ENCODE results near the gene MRPS14. TPM values are rescaled to one million over a fixed set of nuclear protein-coding genes. Genes with fewer than 3 reads are reported as not detected.

Gene MRPS14
- polyA plus RNA-seq, 1 donor from 2014 or later = 49.5 TPM

DNA sequence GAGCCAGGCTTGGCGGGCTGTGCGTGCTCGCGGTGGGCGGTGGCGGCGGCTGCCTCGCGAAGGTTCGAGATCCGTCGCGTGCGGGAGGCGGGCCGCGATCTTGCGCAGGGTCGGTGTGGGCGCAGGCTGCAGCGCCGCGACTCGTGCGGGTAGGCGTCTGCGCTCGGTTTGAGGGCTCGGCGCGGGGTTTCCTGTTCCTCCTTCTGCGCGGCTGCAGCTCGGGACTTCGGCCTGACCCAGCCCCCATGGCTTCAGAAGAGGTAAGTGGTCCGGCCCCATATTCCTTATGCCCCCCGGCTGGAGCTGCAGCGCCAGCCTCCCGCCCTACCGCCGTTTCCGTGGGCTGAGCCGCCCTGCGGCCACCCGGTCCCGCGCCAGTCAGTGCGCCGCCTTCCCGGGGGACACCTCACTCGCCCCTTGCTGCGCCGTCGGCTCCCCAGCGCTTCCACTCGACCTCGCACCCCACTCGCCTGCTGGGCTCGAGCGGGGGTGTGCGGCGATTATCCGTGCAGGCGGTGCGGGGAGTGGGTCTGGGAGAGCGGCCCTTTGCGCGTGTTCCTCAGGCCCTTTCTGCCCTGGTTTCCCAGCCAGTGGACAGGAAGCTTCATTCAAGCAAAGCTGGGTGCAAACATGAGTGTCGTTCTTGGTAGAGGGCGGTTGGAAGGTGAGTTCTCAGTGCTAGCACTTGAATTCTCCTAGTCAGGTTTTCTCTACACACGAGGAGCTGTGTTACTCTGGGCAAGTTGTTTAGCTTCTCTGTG is 23.1 kb downstream of the MRPS14 start, which contains the start of gene CACYBP:
TSS of gene CACYBP (plus strand) at position 12 of the 761 bp plus-strand sequence. CDS start at position 246, 234 bp downstream.
- Histone ChIP-seq H3K27me3 (ENCODE audit: insufficient read depth, low read depth, low read length) (no peaks in the 10 kb centered on the region), H3K27ac (ENCODE audit: low read length) (peak within 1 kb of the TSS; percentile 99), H3K4me3 (ENCODE audit: low read length) (peak within 1 kb of the TSS; percentile 94), H3K4me2 (ENCODE audit: low read length) (peak within 1 kb of the TSS; percentile 98), H2AFZ (ENCODE audit: low read depth, low read length) (peak within 1 kb of the TSS; percentile 100), H3K9me2 (ENCODE audit: insufficient read depth, low read length) (no peaks in the 10 kb centered on the region), H3F3A (ENCODE audit: insufficient read depth, low read length, poor library complexity, severe bottlenecking) (peaks cover 6% of the 10 kb centered on the region), H3K9me3 (ENCODE audit: low read length) (no peaks in the 10 kb centered on the region), H3K79me2 (replicated peaks; ENCODE audit: insufficient read depth, low read length) (peaks cover 40% of the 10 kb centered on the region), H3K9ac (ENCODE audit: low read length) (peak within 1 kb of the TSS; percentile 93), H4K20me1 (ENCODE audit: insufficient read depth) (peaks cover 3% of the 10 kb centered on the region), H3K36me3 (ENCODE audit: insufficient read depth, low read length) (no peaks in the 10 kb centered on the region)
- TF ChIP-seq MXI1 (conservative IDR thresholded peaks at IDR 0.05; ENCODE audit: poor library complexity, severe bottlenecking) (peak; percentile 76), EZH2 (IDR thresholded peaks at IDR 0.05; ENCODE audit: borderline replicate concordance, insufficient read depth, low read length, poor library complexity, severe bottlenecking) (no peak), TAF1 (IDR thresholded peaks at IDR 0.05; ENCODE audit: low read depth) (peak; percentile 53), SMC3 (conservative IDR thresholded peaks at IDR 0.05; ENCODE audit: poor library complexity) (peak; percentile 60), EP300 (conservative IDR thresholded peaks at IDR 0.05; ENCODE audit: poor library complexity, severe bottlenecking) (no peak), POLR2AphosphoS5 (IDR thresholded peaks at IDR 0.05) (peak; percentile 86), RAD21 (conservative IDR thresholded peaks at IDR 0.05) (peak; percentile 46)
- TF ChIP-seq, protein P1, sequence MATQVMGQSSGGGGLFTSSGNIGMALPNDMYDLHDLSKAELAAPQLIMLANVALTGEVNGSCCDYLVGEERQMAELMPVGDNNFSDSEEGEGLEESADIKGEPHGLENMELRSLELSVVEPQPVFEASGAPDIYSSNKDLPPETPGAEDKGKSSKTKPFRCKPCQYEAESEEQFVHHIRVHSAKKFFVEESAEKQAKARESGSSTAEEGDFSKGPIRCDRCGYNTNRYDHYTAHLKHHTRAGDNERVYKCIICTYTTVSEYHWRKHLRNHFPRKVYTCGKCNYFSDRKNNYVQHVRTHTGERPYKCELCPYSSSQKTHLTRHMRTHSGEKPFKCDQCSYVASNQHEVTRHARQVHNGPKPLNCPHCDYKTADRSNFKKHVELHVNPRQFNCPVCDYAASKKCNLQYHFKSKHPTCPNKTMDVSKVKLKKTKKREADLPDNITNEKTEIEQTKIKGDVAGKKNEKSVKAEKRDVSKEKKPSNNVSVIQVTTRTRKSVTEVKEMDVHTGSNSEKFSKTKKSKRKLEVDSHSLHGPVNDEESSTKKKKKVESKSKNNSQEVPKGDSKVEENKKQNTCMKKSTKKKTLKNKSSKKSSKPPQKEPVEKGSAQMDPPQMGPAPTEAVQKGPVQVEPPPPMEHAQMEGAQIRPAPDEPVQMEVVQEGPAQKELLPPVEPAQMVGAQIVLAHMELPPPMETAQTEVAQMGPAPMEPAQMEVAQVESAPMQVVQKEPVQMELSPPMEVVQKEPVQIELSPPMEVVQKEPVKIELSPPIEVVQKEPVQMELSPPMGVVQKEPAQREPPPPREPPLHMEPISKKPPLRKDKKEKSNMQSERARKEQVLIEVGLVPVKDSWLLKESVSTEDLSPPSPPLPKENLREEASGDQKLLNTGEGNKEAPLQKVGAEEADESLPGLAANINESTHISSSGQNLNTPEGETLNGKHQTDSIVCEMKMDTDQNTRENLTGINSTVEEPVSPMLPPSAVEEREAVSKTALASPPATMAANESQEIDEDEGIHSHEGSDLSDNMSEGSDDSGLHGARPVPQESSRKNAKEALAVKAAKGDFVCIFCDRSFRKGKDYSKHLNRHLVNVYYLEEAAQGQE (IDR thresholded peaks at IDR 0.05; ENCODE audit: borderline replicate concordance) = peak; percentile 42
- TF ChIP-seq, protein P2, sequence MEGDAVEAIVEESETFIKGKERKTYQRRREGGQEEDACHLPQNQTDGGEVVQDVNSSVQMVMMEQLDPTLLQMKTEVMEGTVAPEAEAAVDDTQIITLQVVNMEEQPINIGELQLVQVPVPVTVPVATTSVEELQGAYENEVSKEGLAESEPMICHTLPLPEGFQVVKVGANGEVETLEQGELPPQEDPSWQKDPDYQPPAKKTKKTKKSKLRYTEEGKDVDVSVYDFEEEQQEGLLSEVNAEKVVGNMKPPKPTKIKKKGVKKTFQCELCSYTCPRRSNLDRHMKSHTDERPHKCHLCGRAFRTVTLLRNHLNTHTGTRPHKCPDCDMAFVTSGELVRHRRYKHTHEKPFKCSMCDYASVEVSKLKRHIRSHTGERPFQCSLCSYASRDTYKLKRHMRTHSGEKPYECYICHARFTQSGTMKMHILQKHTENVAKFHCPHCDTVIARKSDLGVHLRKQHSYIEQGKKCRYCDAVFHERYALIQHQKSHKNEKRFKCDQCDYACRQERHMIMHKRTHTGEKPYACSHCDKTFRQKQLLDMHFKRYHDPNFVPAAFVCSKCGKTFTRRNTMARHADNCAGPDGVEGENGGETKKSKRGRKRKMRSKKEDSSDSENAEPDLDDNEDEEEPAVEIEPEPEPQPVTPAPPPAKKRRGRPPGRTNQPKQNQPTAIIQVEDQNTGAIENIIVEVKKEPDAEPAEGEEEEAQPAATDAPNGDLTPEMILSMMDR (IDR thresholded peaks at IDR 0.05; ENCODE audit: poor library complexity, severe bottlenecking) = peak; percentile 38

DNA sequence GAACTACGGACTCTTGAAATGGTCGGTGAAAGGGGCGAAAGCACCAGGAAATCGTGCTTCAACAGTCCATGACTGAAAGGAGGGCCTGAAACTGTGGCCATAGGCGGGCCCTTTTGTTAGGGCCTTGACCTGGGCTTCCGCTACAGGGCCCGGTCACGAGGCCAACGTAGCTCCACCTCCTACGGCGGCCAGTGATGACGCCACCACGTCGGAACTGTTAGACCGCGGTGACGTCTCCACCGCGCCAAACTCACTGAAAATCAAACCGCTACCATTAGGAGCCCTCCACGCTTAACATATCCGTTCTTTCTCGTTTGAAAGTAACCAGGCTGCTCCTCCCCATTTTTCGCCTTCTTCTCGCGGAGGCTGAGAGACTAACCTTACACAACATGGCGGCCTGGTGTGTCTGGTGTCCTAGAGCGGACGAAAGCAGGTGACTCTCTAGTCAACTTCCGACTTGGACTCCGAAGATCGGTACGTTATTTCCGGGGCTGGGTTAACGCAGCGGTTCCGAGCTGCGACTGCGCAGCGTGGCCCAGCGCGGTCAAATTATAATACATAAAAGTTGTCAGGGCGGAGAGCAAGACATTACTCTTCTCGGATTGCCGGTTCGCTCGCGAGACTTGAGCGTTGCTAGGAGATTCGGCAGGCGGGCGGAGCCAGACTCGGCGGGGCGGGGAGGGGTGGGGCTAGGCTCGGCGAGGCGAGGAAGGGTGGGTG is 23.8 kb downstream of the MRPS14 start:
- Histone ChIP-seq H3K79me2 (replicated peaks; ENCODE audit: insufficient read depth, low read length) (peaks cover 39% of the 10 kb centered on the region), H3K27me3 (ENCODE audit: insufficient read depth, low read depth, low read length) (no peaks in the 10 kb centered on the region)

More for the DNA sequence above, 23.8 kb downstream of the MRPS14 start:
- Histone ChIP-seq H3K9me2 (ENCODE audit: insufficient read depth, low read length) (no peaks in the 10 kb centered on the region), H3K36me3 (ENCODE audit: insufficient read depth, low read length) (no peaks in the 10 kb centered on the region), H4K20me1 (ENCODE audit: insufficient read depth) (peaks cover 3% of the 10 kb centered on the region), H3K4me3 (ENCODE audit: low read length) (peak overlapping the region; percentile 94), H2AFZ (ENCODE audit: low read depth, low read length) (peak overlapping the region; percentile 100), H3K4me2 (ENCODE audit: low read length) (peak overlapping the region; percentile 98), H3K27ac (ENCODE audit: low read length) (peak overlapping the region; percentile 99), H3K9me3 (ENCODE audit: low read length) (no peaks in the 10 kb centered on the region), H3K9ac (ENCODE audit: low read length) (peak overlapping the region; percentile 93), H3F3A (ENCODE audit: insufficient read depth, low read length, poor library complexity, severe bottlenecking) (peaks cover 6% of the 10 kb centered on the region)
- TF ChIP-seq, protein P1 (IDR thresholded peaks at IDR 0.05; ENCODE audit: borderline replicate concordance) = peak; percentile 71
- no peak for TF ChIP-seq TAF1 (IDR thresholded peaks at IDR 0.05; ENCODE audit: low read depth)
- TF ChIP-seq SMC3 (conservative IDR thresholded peaks at IDR 0.05; ENCODE audit: poor library complexity) = no peak
- TF ChIP-seq EZH2 (IDR thresholded peaks at IDR 0.05; ENCODE audit: borderline replicate concordance, insufficient read depth, low read length, poor library complexity, severe bottlenecking) = no peak
- peak; percentile 88 for TF ChIP-seq POLR2AphosphoS5 (IDR thresholded peaks at IDR 0.05)
- peak; percentile 91 for TF ChIP-seq EP300 (conservative IDR thresholded peaks at IDR 0.05; ENCODE audit: poor library complexity, severe bottlenecking)
- no peak for TF ChIP-seq MXI1 (conservative IDR thresholded peaks at IDR 0.05; ENCODE audit: poor library complexity, severe bottlenecking)
- TF ChIP-seq, protein P2 (IDR thresholded peaks at IDR 0.05; ENCODE audit: poor library complexity, severe bottlenecking) = no peak

All from neural cell (in vitro differentiated cells).